Measurements from ENCODE around the gene PALD1. TPM values are rescaled to one million over a fixed set of nuclear protein-coding genes. Genes with fewer than 3 reads are reported as not detected.
A peak's percentile ranks its signal among the peaks of the same experiment; 100 is the strongest.

Gene PALD1
- total and polyA plus RNA-seq, 9 of the 15 experiments (the other 6 are each of a cell fraction or from before 2014, with no cell fraction given), result 0.03 to 0.29 (median 0.09) TPM; not detected in 2

GRCh38 chr10:70575874-70576802 lies 97.6 kb downstream of the PALD1 start (continued):
- TF ChIP-seq RBM39 (optimal IDR thresholded peaks at IDR 0.05; ENCODE audit: low read depth, low read length) (no peak), ZNF655 (CRISPR knock-in tag; IDR thresholded peaks at IDR 0.05) (no peak), MEIS2 (IDR thresholded peaks at IDR 0.05; ENCODE audit: partially characterized antibody) (no peak), POLR2AphosphoS5 (IDR thresholded peaks at IDR 0.05; ENCODE audit: control insufficient read depth, insufficient read depth, low read depth, low read length) (0 out of 2 replicates have a peak, but pooled peaks have one; percentile 33), FOXM1 (IDR thresholded peaks at IDR 0.05; ENCODE audit: low read depth) (no peak), FOXM1 (CRISPR knock-in tag; IDR thresholded peaks at IDR 0.05; ENCODE audit: low read depth) (no peak), BRD9 (IDR thresholded peaks at IDR 0.05; ENCODE audit: low read depth, partially characterized antibody) (peak; percentile 70), ZC3H4 (CRISPR knock-in tag; IDR thresholded peaks at IDR 0.05; ENCODE audit: borderline replicate concordance) (no peak), MTA3 (IDR thresholded peaks at IDR 0.05; ENCODE audit: borderline replicate concordance) (peak; percentile 34; the same call in 1 of the 2 replicates), ZHX1 (conservative IDR thresholded peaks at IDR 0.05; ENCODE audit: low read length) (0 out of 2 replicates have a peak, but pooled peaks have one; percentile 20), RFX7 (CRISPR knock-in tag; IDR thresholded peaks at IDR 0.05) (0 out of 2 replicates have a peak, but pooled peaks have one; percentile 57), MNT (conservative IDR thresholded peaks at IDR 0.05) (peak; percentile 38 to 53), TAF1 (IDR thresholded peaks at IDR 0.05; ENCODE audit: control insufficient read depth, extremely low read depth, insufficient read depth, low read length, severe bottlenecking) (no peak), ZNF609 (CRISPR knock-in tag; IDR thresholded peaks at IDR 0.05; ENCODE audit: borderline replicate concordance) (no peak)
